MM.1S (cell line): Measurements from ENCODE around the gene ZNF598.

ENCODE experiments used
- DNase-seq: peaks from one replicate; pipeline ENCODE4 v3.0.0-alpha.2; 2015
- H2AFZ ChIP-seq: fragments of 300-600 bp; sonication (generic); 2 replicates; pipeline ENCODE4 v1.6.0; 2016; ENCODE audit warnings: antibody characterized with exemption, low read length
- H3F3A ChIP-seq: fragments of 300-600 bp; sonication (generic); 2 replicates; pipeline ENCODE4 v1.6.1; 2016; ENCODE audit warnings: mild to moderate bottlenecking, antibody characterized with exemption, low read length, moderate library complexity, mixed read lengths; ENCODE audit not compliant: insufficient read depth
- H3K27ac ChIP-seq: fragments of 300-600 bp; sonication (generic); 2 replicates; pipeline ENCODE4 v1.5.1; 2016; ENCODE audit warnings: mild to moderate bottlenecking, low read length
- H3K27me3 ChIP-seq: fragments of 300-600 bp; sonication (generic); replicated peaks from 2 replicates; pipeline ENCODE4 v1.6.0; 2016; ENCODE audit warnings: low read length; ENCODE audit not compliant: insufficient read depth
- H3K36me3 ChIP-seq: fragments of 300-600 bp; sonication (generic); replicated peaks from 2 replicates; pipeline ENCODE4 v1.6.1; 2016; ENCODE audit warnings: mild to moderate bottlenecking, low read length, mixed read lengths; ENCODE audit not compliant: insufficient read depth
- H3K4me1 ChIP-seq: fragments of 300-600 bp; sonication (generic); 2 replicates; pipeline ENCODE4 v1.6.1; 2016; ENCODE audit warnings: low read length, mixed read lengths
- H3K4me2 ChIP-seq: fragments of 300-600 bp; sonication (generic); 2 replicates; pipeline ENCODE4 v1.6.0; 2016; ENCODE audit warnings: low read depth, low read length
- H3K4me3 ChIP-seq: fragments of 300-600 bp; sonication (generic); 2 replicates; pipeline ENCODE4 v1.5.1; 2016; ENCODE audit warnings: low read length, mixed read lengths
- H3K79me2 ChIP-seq: fragments of 300-600 bp; sonication (generic); 2 replicates; pipeline ENCODE4 v1.6.1; 2016; ENCODE audit warnings: mixed run types, low read length, mixed read lengths
- H3K9ac ChIP-seq: fragments of 300-600 bp; sonication (generic); 2 replicates; pipeline ENCODE4 v1.6.1; 2016; ENCODE audit warnings: low read length, mixed read lengths
- H3K9me2 ChIP-seq: fragments of 300-600 bp; sonication (generic); replicated peaks from 2 replicates; pipeline ENCODE4 v1.6.1; 2016; ENCODE audit warnings: mild to moderate bottlenecking, low read length, mixed read lengths; ENCODE audit not compliant: insufficient read depth
- H3K9me3 ChIP-seq: fragments of 300-600 bp; sonication (generic); replicated peaks from 2 replicates; pipeline ENCODE4 v1.6.1; 2016; ENCODE audit warnings: mild to moderate bottlenecking, low read length, mixed read lengths; ENCODE audit not compliant: insufficient read depth
- H4K20me1 ChIP-seq: fragments of 300-600 bp; sonication (generic); 2 replicates; pipeline ENCODE4 v1.6.1; 2016; ENCODE audit warnings: mild to moderate bottlenecking, low read length, moderate library complexity, mixed read lengths; ENCODE audit not compliant: insufficient read depth
- EZH2 ChIP-seq: fragments of 300-600 bp; sonication (generic); optimal IDR thresholded peaks from 2 replicates; pipeline ENCODE3; 2017; ENCODE audit warnings: low read depth, mild to moderate bottlenecking, antibody characterized with exemption, low read length, mixed read lengths
- EZH2phosphoT487 ChIP-seq: fragments of 300-600 bp; sonication (generic); IDR thresholded peaks from 2 replicates; pipeline ENCODE4 v1.6.1; 2018; ENCODE audit warnings: antibody characterized with exemption, low read length
- TF ChIP-seq, protein P1 (sequence below): fragments of 300-600 bp; sonication (generic); IDR thresholded peaks from 2 replicates; pipeline ENCODE4 v1.5.1; 2016; ENCODE audit warnings: antibody characterized with exemption, low read length, mixed read lengths

ZNF598 gene

DNA sequence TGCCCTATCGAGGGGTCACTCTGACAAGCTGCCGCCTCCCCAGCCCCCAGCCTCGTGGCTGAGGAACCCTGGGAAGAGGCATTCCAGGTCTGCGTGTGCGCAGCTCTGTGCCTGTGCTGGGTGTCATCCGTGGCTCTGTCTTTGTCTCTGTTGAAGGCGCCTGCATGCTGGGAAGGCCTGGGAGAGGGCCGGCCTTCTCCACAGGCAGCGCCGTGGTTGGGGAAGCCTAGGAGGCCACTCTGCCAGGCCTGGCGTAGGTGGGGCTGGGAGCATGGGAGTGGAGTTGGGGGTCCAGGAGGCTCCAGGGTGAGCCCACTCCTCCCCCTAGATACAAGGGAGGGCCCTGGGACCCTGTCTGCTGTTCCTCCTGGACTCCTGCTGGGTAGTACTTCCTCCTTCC lies 20.4 kb upstream of the ZNF598 start:
- Histone ChIP-seq H3K27me3 (peaks cover 49% of the 10 kb centered on the region), H4K20me1 (no peaks in the 10 kb centered on the region), H3K9ac (no peak overlapping the region), H3K9me2 (no peaks in the 10 kb centered on the region), H3K4me2 (no peak overlapping the region), H2AFZ (no peak overlapping the region), H3K4me3 (no peak overlapping the region), H3K4me1 (peaks cover 4% of the 10 kb centered on the region; the same call in 1 of the 2 replicates), H3K27ac (no peak overlapping the region), H3K9me3 (no peaks in the 10 kb centered on the region), H3K36me3 (no peaks in the 10 kb centered on the region), H3F3A (no peaks in the 10 kb centered on the region; the same call in 1 of the 2 replicates), H3K79me2 (no peaks in the 10 kb centered on the region)
- no peak for DNase-seq
- TF ChIP-seq EZH2phosphoT487 (no peak), EZH2 (no peak)
- TF ChIP-seq, protein P1, sequence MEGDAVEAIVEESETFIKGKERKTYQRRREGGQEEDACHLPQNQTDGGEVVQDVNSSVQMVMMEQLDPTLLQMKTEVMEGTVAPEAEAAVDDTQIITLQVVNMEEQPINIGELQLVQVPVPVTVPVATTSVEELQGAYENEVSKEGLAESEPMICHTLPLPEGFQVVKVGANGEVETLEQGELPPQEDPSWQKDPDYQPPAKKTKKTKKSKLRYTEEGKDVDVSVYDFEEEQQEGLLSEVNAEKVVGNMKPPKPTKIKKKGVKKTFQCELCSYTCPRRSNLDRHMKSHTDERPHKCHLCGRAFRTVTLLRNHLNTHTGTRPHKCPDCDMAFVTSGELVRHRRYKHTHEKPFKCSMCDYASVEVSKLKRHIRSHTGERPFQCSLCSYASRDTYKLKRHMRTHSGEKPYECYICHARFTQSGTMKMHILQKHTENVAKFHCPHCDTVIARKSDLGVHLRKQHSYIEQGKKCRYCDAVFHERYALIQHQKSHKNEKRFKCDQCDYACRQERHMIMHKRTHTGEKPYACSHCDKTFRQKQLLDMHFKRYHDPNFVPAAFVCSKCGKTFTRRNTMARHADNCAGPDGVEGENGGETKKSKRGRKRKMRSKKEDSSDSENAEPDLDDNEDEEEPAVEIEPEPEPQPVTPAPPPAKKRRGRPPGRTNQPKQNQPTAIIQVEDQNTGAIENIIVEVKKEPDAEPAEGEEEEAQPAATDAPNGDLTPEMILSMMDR, result no peak

DNA sequence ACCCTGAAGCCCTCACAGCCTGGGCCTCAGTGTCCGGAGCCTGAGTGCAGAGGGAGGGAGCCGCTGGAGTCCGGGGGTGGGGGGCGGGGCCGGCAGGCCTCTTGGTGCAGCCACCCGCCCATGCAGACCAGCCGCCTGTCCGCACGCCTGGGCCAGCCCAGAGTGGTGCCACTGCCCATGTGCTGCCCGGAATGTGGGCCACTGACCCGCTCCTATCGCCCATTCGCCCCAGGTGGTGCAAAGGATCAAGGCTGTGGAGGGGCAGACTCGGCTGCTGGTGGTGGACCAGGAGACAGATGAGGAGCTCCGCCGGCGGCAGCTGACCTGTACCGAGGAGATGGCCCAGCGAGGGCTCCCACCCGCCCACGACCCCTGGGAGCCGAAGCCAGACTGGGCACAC lies 19.7 kb upstream of the ZNF598 start:
- Histone ChIP-seq H2AFZ (no peak overlapping the region), H3K9me3 (no peaks in the 10 kb centered on the region), H3F3A (no peaks in the 10 kb centered on the region; the same call in 1 of the 2 replicates), H3K4me3 (no peak overlapping the region), H3K27ac (no peak overlapping the region), H3K36me3 (no peaks in the 10 kb centered on the region), H3K79me2 (no peaks in the 10 kb centered on the region), H3K9ac (no peak overlapping the region), H4K20me1 (no peaks in the 10 kb centered on the region), H3K9me2 (no peaks in the 10 kb centered on the region), H3K4me2 (no peak overlapping the region), H3K27me3 (peaks cover 44% of the 10 kb centered on the region), H3K4me1 (peaks cover 4% of the 10 kb centered on the region; the same call in 1 of the 2 replicates)
- DNase-seq, result no peak
- no peak for TF ChIP-seq EZH2
- TF ChIP-seq, protein P1, result no peak
- no peak for TF ChIP-seq EZH2phosphoT487

DNA sequence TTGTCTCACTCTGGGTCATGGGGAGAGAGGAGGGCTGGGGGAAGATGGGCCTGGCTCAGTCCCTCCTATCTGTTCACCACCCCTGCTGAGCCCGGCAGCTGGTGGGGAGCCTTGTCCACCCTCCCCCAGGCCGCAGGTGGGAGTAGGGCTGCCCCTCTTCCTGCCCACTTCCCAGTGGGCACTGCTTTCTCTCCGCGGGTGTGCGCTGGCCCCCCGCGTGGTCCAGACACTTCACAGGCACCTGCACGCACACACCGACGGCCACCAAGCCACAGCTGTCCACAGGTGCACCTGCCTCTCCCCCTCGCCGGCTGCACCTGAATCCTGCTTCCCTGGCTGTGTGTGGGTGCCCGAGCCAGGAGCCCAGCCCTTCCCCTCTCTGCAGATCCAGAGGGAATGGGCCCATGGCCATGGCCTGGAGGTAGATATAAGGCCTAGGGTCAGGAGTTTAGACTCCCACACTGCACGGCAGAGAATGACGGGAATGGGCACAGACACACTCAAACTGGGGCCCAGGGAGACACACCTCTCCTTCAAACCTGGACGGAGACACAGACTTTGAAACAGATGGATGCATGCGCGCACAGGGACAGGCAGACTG lies 19.1 kb upstream of the ZNF598 start:
- DNase-seq, result no peak
- Histone ChIP-seq H3K27ac (no peak overlapping the region), H3K9ac (no peak overlapping the region), H3K4me3 (no peak overlapping the region), H4K20me1 (no peaks in the 10 kb centered on the region), H2AFZ (no peak overlapping the region), H3K4me2 (no peak overlapping the region), H3K9me3 (no peaks in the 10 kb centered on the region), H3K79me2 (no peaks in the 10 kb centered on the region), H3K27me3 (peaks cover 40% of the 10 kb centered on the region), H3K36me3 (no peaks in the 10 kb centered on the region), H3F3A (no peaks in the 10 kb centered on the region; the same call in 1 of the 2 replicates), H3K9me2 (no peaks in the 10 kb centered on the region), H3K4me1 (peaks cover 4% of the 10 kb centered on the region; the same call in 1 of the 2 replicates)
- TF ChIP-seq EZH2phosphoT487, result no peak
- TF ChIP-seq EZH2, result no peak
- TF ChIP-seq, protein P1, result no peak
